ENCODE results near the gene VPS36.
"Not testable (repeated sequence)": the region's sequence is repeated elsewhere in the genome, so short reads cannot be mapped to it uniquely, and the experiment has no call there.

The VPS36 gene

GRCh38 chr13:52446265-52446664, 4.2 kb downstream of the VPS36 start:
- DNase-seq (ENCODE audit: low spot score): no peak

GRCh38 chr13:52432456-52432855, 18.0 kb downstream of the VPS36 start:
- DNase-seq (ENCODE audit: low spot score): no peak

- DNase-seq (ENCODE audit: low spot score): no peak
These were observed 22.1 kb downstream of the VPS36 start for GRCh38 chr13:52428295-52428694.

GRCh38 chr13:52421216-52421615, 29.2 kb downstream of the VPS36 start:
- DNase-seq (ENCODE audit: low spot score): no peak

- no peak for DNase-seq (ENCODE audit: low spot score)
These were observed 31.4 kb downstream of the VPS36 start for GRCh38 chr13:52419080-52419479.

GRCh38 chr13:52414963-52415362, 35.5 kb downstream of the VPS36 start:
- DNase-seq (ENCODE audit: low spot score): no peak

- no peak for DNase-seq (ENCODE audit: low spot score)
These were observed 36.4 kb downstream of the VPS36 start for GRCh38 chr13:52414051-52414450.

- DNase-seq (ENCODE audit: low spot score): no peak
These were observed 38.3 kb downstream of the VPS36 start for GRCh38 chr13:52412128-52412527.

- DNase-seq (ENCODE audit: low spot score): no peak
These were observed 38.8 kb downstream of the VPS36 start for GRCh38 chr13:52411629-52412028.

- DNase-seq (ENCODE audit: low spot score): not testable (repeated sequence)
These were observed 42.3 kb downstream of the VPS36 start for GRCh38 chr13:52408071-52408658.

GRCh38 chr13:52407436-52407835, 43.0 kb downstream of the VPS36 start:
- DNase-seq (ENCODE audit: low spot score): not testable (repeated sequence)

GRCh38 chr13:52406629-52407028, 43.8 kb downstream of the VPS36 start:
- no peak for DNase-seq (ENCODE audit: low spot score)

GRCh38 chr13:52405767-52406494, 44.5 kb downstream of the VPS36 start, which contains the start of gene THSD1:
TSS of gene THSD1 (minus strand) at chr13:52406172. CDS start at chr13:52402600, 3,572 bp downstream.
- peak; percentile 73 for DNase-seq (ENCODE audit: low spot score)

GRCh38 chr13:52405369-52405766, 45.1 kb downstream of the VPS36 start:
- peak; percentile 21 for DNase-seq (ENCODE audit: low spot score)

- no peak for DNase-seq (ENCODE audit: low spot score)
These were observed 50.7 kb downstream of the VPS36 start for GRCh38 chr13:52399708-52400107.

GRCh38 chr13:52399046-52399445, 51.4 kb downstream of the VPS36 start:
- no peak for DNase-seq (ENCODE audit: low spot score)

- no peak for DNase-seq (ENCODE audit: low spot score)
These were observed 54.7 kb downstream of the VPS36 start for GRCh38 chr13:52395704-52396103.

- DNase-seq (ENCODE audit: low spot score): no peak
These were observed 55.8 kb downstream of the VPS36 start for GRCh38 chr13:52394586-52394985.

- DNase-seq (ENCODE audit: low spot score): no peak
These were observed 56.7 kb downstream of the VPS36 start for GRCh38 chr13:52393572-52394357.

- no peak for DNase-seq (ENCODE audit: low spot score)
These were observed 62.7 kb downstream of the VPS36 start for GRCh38 chr13:52387721-52388120.

- DNase-seq (ENCODE audit: low spot score): no peak
These were observed 64.6 kb downstream of the VPS36 start for GRCh38 chr13:52385870-52386269.

- no peak for DNase-seq (ENCODE audit: low spot score)
These were observed 67.1 kb downstream of the VPS36 start for GRCh38 chr13:52383366-52383765.

- DNase-seq (ENCODE audit: low spot score): no peak
These were observed 72.1 kb downstream of the VPS36 start for GRCh38 chr13:52378312-52378711.
